A549 (cell line): ENCODE measurements around the gene FGF18. TPM values are rescaled to one million over a fixed set of nuclear protein-coding genes. Genes with fewer than 3 reads are reported as not detected.
"Not testable (repeated sequence)": the region's sequence is repeated elsewhere in the genome, so short reads cannot be mapped to it uniquely, and the experiment has no call there.

ENCODE experiments used
- ATAC-seq, 2 experiments: fragments of 200-7000 bp in 1 of 2; fragments of >200 bp in 1 of 2; cut with Nextera tagmentation in 1 of 2; cut with Tn5 transposase in 1 of 2; 3 replicates each; pipeline versions ENCODE4 v1.8.0 to v1.9.1; 2018 to 2020; ENCODE audit warnings: mild to moderate bottlenecking in 1 of 2, moderate library complexity in 1 of 2
- CTCF ChIA-PET: fragments of 300-600 bp; sonication (Branson Sonifier 250); formaldehyde crosslinking; extraction: SDS; loops from one replicate; lab custom pipeline; 2021; ENCODE audit warnings: antibody characterized with exemption, inconsistent platforms; lab: Yijun Ruan, JAX
- POLR2A ChIA-PET: fragments of 350-600 bp; formaldehyde crosslinking; extraction: SDS; loops from one replicate; lab custom pipeline; 2021; ENCODE audit warnings: antibody characterized with exemption, inconsistent platforms; lab: Yijun Ruan, JAX
- DNase-seq, 2 experiments: peaks; one replicate each; pipeline versions ENCODE4 v3.0.0 to v3.0.0-alpha.2; 2011 to 2016; ENCODE audit warnings: low read depth in 1 of 2, low spot score in 1 of 2
- FAIRE-seq: peaks from 2 replicates; lab custom pipeline; 2011; peaks lifted over from hg19 to GRCh38; lab: Jason Lieb, UNC
- H3K27ac ChIP-seq, 2 experiments: fragments of >200 bp; sonication (Bioruptor Twin); formaldehyde crosslinking; 3 replicates each; pipeline ENCODE4 v1.5.1; 2016 to 2017
- H3K4me1 ChIP-seq: fragments of >200 bp; sonication (Bioruptor Twin); formaldehyde crosslinking; 3 replicates; pipeline ENCODE4 v1.6.1; 2016
- H3K4me2 ChIP-seq: fragments of >200 bp; sonication (Bioruptor Twin); formaldehyde crosslinking; 3 replicates; pipeline ENCODE4 v1.6.1; 2016
- H3K4me3 ChIP-seq: fragments of >200 bp; sonication (Bioruptor Twin); formaldehyde crosslinking; 3 replicates; pipeline ENCODE4 v1.5.1; 2016
- H3K9me3 ChIP-seq: fragments of >200 bp; sonication (Bioruptor Twin); formaldehyde crosslinking; 3 replicates; pipeline ENCODE4 v1.6.1; 2016
- BCL3 ChIP-seq: fragments of >200 bp; sonication (Bioruptor Twin); formaldehyde crosslinking; IDR thresholded peaks from 3 replicates; pipeline ENCODE4 v1.6.1; 2016
- BHLHE40 ChIP-seq: IDR thresholded peaks from 2 replicates; pipeline ENCODE4 v1.6.1; 2012; ENCODE audit warnings: low read depth, low read length, inconsistent platforms
- CBX8 ChIP-seq: fragments of 200-600 bp; sonication (generic); IDR thresholded peaks from 2 replicates; pipeline ENCODE4 v1.6.1; 2016
- CEBPB ChIP-seq, 2 experiments: fragments of >200 bp in 1 of 2; sonication (Bioruptor Twin) in 1 of 2; formaldehyde crosslinking in 1 of 2; IDR thresholded peaks; 2 replicates each; pipeline ENCODE4 v1.6.1; 2012 to 2016
- E2F6 ChIP-seq: IDR thresholded peaks from 2 replicates; pipeline ENCODE4 v1.6.1; 2012; ENCODE audit warnings: low read depth, borderline replicate concordance
- ELK1 ChIP-seq: fragments of 150-350 bp; IDR thresholded peaks from 2 replicates; pipeline ENCODE4 v1.6.1; 2014; ENCODE audit warnings: low read depth, mild to moderate bottlenecking, low read length
- EP300 ChIP-seq, 2 experiments: fragments of >200 bp; sonication (Bioruptor Twin); formaldehyde crosslinking; IDR thresholded peaks; 2 replicates in 1 of 2; 3 replicates in 1 of 2; pipeline ENCODE4 v1.6.1; 2016 to 2017
- FOSL2 ChIP-seq, 2 experiments: fragments of 450-650 bp in 1 of 2; fragments of >200 bp in 1 of 2; sonication (Bioruptor Twin) in 1 of 2; formaldehyde crosslinking; IDR thresholded peaks; 2 replicates each; pipeline versions ENCODE4 v1.5.0 to v1.6.1; 2016 to 2020; ENCODE audit warnings: mild to moderate bottlenecking in 1 of 2, moderate library complexity in 1 of 2
- FOXS1 ChIP-seq: fragments of 250-450 bp; sonication (Bioruptor Pico); IDR thresholded peaks from 2 replicates; pipeline ENCODE4 v1.5.0; 2020; ENCODE audit warnings: mild to moderate bottlenecking, moderate library complexity
- HOXA7 ChIP-seq: fragments of 250-450 bp; sonication (Bioruptor Pico); IDR thresholded peaks from 2 replicates; pipeline ENCODE4 v1.5.0; 2020; ENCODE audit warnings: mild to moderate bottlenecking, moderate library complexity
- JUN ChIP-seq, 2 experiments: fragments of >200 bp; sonication (Bioruptor Twin); formaldehyde crosslinking; IDR thresholded peaks; 2 replicates in 1 of 2; 3 replicates in 1 of 2; pipeline ENCODE4 v1.6.1; 2016 to 2017
- MAFK ChIP-seq: fragments of 450-650 bp; IDR thresholded peaks from 2 replicates; pipeline ENCODE4 v1.6.1; 2014; ENCODE audit not compliant: partially characterized antibody
- RAD21 ChIP-seq, 2 experiments: fragments of >200 bp in 1 of 2; sonication (Bioruptor Twin) in 1 of 2; formaldehyde crosslinking in 1 of 2; IDR thresholded peaks in 1 of 2; conservative IDR thresholded peaks in 1 of 2; 2 replicates in 1 of 2; 3 replicates in 1 of 2; pipeline ENCODE4 v1.6.1; 2012 to 2018; ENCODE audit warnings: inconsistent platforms in 1 of 2
- RARB ChIP-seq: fragments of 250-450 bp; sonication (Bioruptor Pico); IDR thresholded peaks from 2 replicates; pipeline ENCODE4 v1.8.0; 2021; ENCODE audit warnings: mild to moderate bottlenecking, moderate library complexity
- RNF2 ChIP-seq: fragments of 200-600 bp; sonication (generic); IDR thresholded peaks from 2 replicates; pipeline ENCODE4 v1.6.1; 2016; ENCODE audit warnings: low read depth, mild to moderate bottlenecking, antibody characterized with exemption, moderate library complexity, borderline replicate concordance
- SMC3 ChIP-seq: fragments of >200 bp; sonication (Bioruptor Twin); formaldehyde crosslinking; IDR thresholded peaks from 3 replicates; pipeline ENCODE4 v1.6.1; 2018; ENCODE audit warnings: inconsistent platforms
- TFCP2L1 ChIP-seq: fragments of 250-450 bp; sonication (Bioruptor Pico); IDR thresholded peaks from 2 replicates; pipeline ENCODE4 v1.5.0; 2021; ENCODE audit warnings: mild to moderate bottlenecking
- ZC3H11A ChIP-seq: fragments of 450-650 bp; IDR thresholded peaks from 2 replicates; pipeline ENCODE4 v1.6.1; 2014; ENCODE audit warnings: antibody characterized with exemption, mild to moderate bottlenecking
- WGBS: methylation state at CpG from one replicate; pipeline ENCODE4 v1.1.6; 2017; ENCODE audit errors: missing lambda C conversion rate; 5-methylcytosine and 5-hydroxymethylcytosine counted together
- polyA plus RNA-seq, 4 experiments: library from polyadenylated mRNA; depleted of rRNA in 3 of 4; stranded (reverse); fragments of >200 nt; fragmentation: RNase III in 1 of 4; extraction: RNeasy Plus Mini Kit Qiagen cat#74134 plus additional on column Dnase treatment in 1 of 4; gene quantifications; 2 replicates in 3 of 4; 3 replicates in 1 of 4; pipeline ENCODE4 v1.2.3, GENCODE V29; 2011 to 2017

FGF18 gene
- polyA plus RNA-seq, 2 of the 4 experiments (the other 2 are of a cell fraction): 0.09 to 0.16 TPM

GRCh38 chr5:171392585-171393159 is 26.8 kb upstream of the FGF18 start:
- 0 out of 3 replicates have a peak overlapping the region, but pooled peaks have one; percentile 3 for H3K4me3 ChIP-seq
- CTCF ChIA-PET: interaction anchor here (1.8 kb wide), 1 partner anchor 13 kb away, joined by 4 read pairs; no protein-coding TSS in a partner anchor
- POLR2A ChIA-PET: interaction anchor here (0.7 kb wide), 1 partner anchor 10 kb away, joined by 7 read pairs; no protein-coding TSS in a partner anchor
- H3K4me2 ChIP-seq: peak overlapping the region; percentile 77
- ATAC-seq (no peak), DNase-seq (no peak), FAIRE-seq (no peak)
- no peak overlapping the region for H3K27ac ChIP-seq
- 88% methylated on average over 4 of the region's 4 CpGs for WGBS
- H3K9me3 ChIP-seq: no peaks in the 10 kb centered on the region
- H3K4me1 ChIP-seq: peaks cover 73% of the 10 kb centered on the region
- TF ChIP-seq HOXA7 (CRISPR knock-in tag) (no peak), FOSL2 (IDR thresholded peaks at IDR 0.05) (no peak), FOSL2 (CRISPR knock-in tag; IDR thresholded peaks at IDR 0.05) (no peak), SMC3 (no peak), E2F6 (no peak), MAFK (no peak), ELK1 (no peak), ZC3H11A (no peak), CBX8 (no peak), BCL3 (no peak), RARB (CRISPR knock-in tag) (no peak), BHLHE40 (no peak), CEBPB (IDR thresholded peaks at IDR 0.05) (no peak), TFCP2L1 (CRISPR knock-in tag) (no peak), EP300 (IDR thresholded peaks at IDR 0.05) (no peak)
- TF ChIP-seq, all 56 proteins: peak for 0

GRCh38 chr5:171395042-171395441 is 24.4 kb upstream of the FGF18 start:
- Histone ChIP-seq H3K4me2 (peak overlapping the region; percentile 18; the same call in 2 of the 3 replicates), H3K4me1 (peaks cover 95% of the 10 kb centered on the region), H3K9me3 (no peaks in the 10 kb centered on the region), H3K27ac (no peak overlapping the region), H3K4me3 (no peak overlapping the region)
- ATAC-seq (no peak; a peak in 1 of 6 replicates), DNase-seq (no peak), FAIRE-seq (no peak)
- 90% methylated on average over 7 of the region's 7 CpGs for WGBS
- no peak for TF ChIP-seq TFCP2L1 (CRISPR knock-in tag)
- peak in 1 of 2 experiments; percentile 42; a peak in 1 of 5 replicates for TF ChIP-seq JUN (IDR thresholded peaks at IDR 0.05)
- no peak for TF ChIP-seq FOXS1 (CRISPR knock-in tag)
- no peak for TF ChIP-seq RNF2
- no peak for TF ChIP-seq RAD21 (conservative IDR thresholded peaks at IDR 0.05 in 1 of 2, IDR thresholded peaks at IDR 0.05 in 1 of 2)
- POLR2A ChIA-PET: no interaction called here
- CTCF ChIA-PET: no interaction called here

GRCh38 chr5:171396583-171396982 is 22.9 kb upstream of the FGF18 start:
- peaks cover 97% of the 10 kb centered on the region for H3K4me1 ChIP-seq
- ATAC-seq, FAIRE-seq, H3K4me3 ChIP-seq, H3K27ac ChIP-seq, DNase-seq, H3K9me3 ChIP-seq: not testable (repeated sequence)
- H3K4me2 ChIP-seq: 0 out of 3 replicates have a peak overlapping the region, but pooled peaks have one; percentile 26
- POLR2A ChIA-PET: interaction anchor here (0.9 to 1.5 kb wide), 2 partner anchors 8 to 10 kb away, joined by 4 to 5 read pairs; no protein-coding TSS in a partner anchor
- CTCF ChIA-PET: interaction anchor here (1.4 kb wide), 1 partner anchor 9 kb away, joined by 6 read pairs; no protein-coding TSS in a partner anchor
- 84% methylated on average over 11 of the region's 11 CpGs for WGBS
